Stimulated activated naive CD4-positive, alpha-beta T cell treated with Interleukin-2 at 50 U/mL for 16 hours (primary cell): ENCODE data around the gene RPA3.
"Not testable (repeated sequence)": the region's sequence is repeated elsewhere in the genome, so short reads cannot be mapped to it uniquely, and the experiment has no call there.

Experiments
- DNase-seq: peaks from one replicate; lab custom pipeline; 2025; lab: John Stamatoyannopoulos, UW

Gene RPA3

GRCh38 chr7:7694542-7694941 is 23.9 kb downstream of the RPA3 start:
- no peak for DNase-seq

- DNase-seq = no peak
These were observed 24.5 kb downstream of the RPA3 start for GRCh38 chr7:7693881-7694280.

GRCh38 chr7:7688956-7689355 is 29.5 kb downstream of the RPA3 start:
- DNase-seq = no peak

- no peak for DNase-seq
These were observed 30.1 kb downstream of the RPA3 start for GRCh38 chr7:7688310-7688709.

GRCh38 chr7:7687800-7688199 is 30.6 kb downstream of the RPA3 start:
- DNase-seq = no peak

GRCh38 chr7:7686811-7687508 is 31.4 kb downstream of the RPA3 start:
- no peak for DNase-seq

GRCh38 chr7:7682861-7683260 is 35.5 kb downstream of the RPA3 start:
- no peak for DNase-seq

- DNase-seq = no peak
These were observed 36.5 kb downstream of the RPA3 start for GRCh38 chr7:7681936-7682329.

- peak; percentile 2 for DNase-seq
These were observed 37.0 kb downstream of the RPA3 start for GRCh38 chr7:7681191-7681935.

GRCh38 chr7:7679640-7680039 is 38.8 kb downstream of the RPA3 start:
- not testable (repeated sequence) for DNase-seq

GRCh38 chr7:7675686-7676085 is 42.7 kb downstream of the RPA3 start:
- DNase-seq = no peak

GRCh38 chr7:7673240-7673550 is 45.2 kb downstream of the RPA3 start:
- DNase-seq = no peak

- no peak for DNase-seq
These were observed 45.7 kb downstream of the RPA3 start for GRCh38 chr7:7672545-7673239.

- DNase-seq = no peak
These were observed 47.0 kb downstream of the RPA3 start for GRCh38 chr7:7671361-7671760.

- DNase-seq = no peak
These were observed 47.9 kb downstream of the RPA3 start for GRCh38 chr7:7670490-7670889.

- no peak for DNase-seq
These were observed 49.7 kb downstream of the RPA3 start for GRCh38 chr7:7668706-7669105.

GRCh38 chr7:7667187-7667586 is 51.2 kb downstream of the RPA3 start:
- DNase-seq = no peak

- no peak for DNase-seq
These were observed 53.4 kb downstream of the RPA3 start for GRCh38 chr7:7665031-7665430.

- no peak for DNase-seq
These were observed 54.1 kb downstream of the RPA3 start for GRCh38 chr7:7664291-7664690.

GRCh38 chr7:7662527-7662926 is 55.9 kb downstream of the RPA3 start:
- no peak for DNase-seq

- DNase-seq = not testable (repeated sequence)
These were observed 61.9 kb downstream of the RPA3 start for GRCh38 chr7:7656459-7656858.

- DNase-seq = no peak
These were observed 63.3 kb downstream of the RPA3 start for GRCh38 chr7:7654964-7655715.
